HG03442 (cell line): ENCODE results near the gene KLHL3.

ENCODE experiments used
- ATAC-seq: cut with Tn5 transposase; IDR thresholded peaks from one replicate; pipeline ENCODE4 v1.9.1; 2021; ENCODE audit warnings: mild to moderate bottlenecking, moderate library complexity; ENCODE audit not compliant: unreplicated experiment

Gene KLHL3

DNA sequence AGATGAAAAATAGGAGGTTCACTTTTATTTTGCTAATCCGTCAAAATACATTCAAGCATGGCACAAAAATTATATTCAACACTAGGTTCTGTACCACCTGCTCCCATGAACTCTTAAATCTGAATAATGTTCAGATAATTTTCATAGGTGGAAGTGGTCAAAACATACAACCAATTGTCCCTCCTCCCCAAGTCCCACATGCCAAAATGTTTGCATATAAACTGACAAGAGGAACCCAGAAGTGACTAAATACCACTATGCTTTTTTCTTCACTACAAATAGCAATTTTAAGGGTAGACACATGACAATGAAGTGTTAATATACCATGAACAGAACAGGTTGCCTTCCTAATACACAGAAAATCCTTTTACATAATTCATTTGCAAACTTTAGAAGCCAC is 14.5 kb upstream of the KLHL3 start:
- no peak for ATAC-seq

DNA sequence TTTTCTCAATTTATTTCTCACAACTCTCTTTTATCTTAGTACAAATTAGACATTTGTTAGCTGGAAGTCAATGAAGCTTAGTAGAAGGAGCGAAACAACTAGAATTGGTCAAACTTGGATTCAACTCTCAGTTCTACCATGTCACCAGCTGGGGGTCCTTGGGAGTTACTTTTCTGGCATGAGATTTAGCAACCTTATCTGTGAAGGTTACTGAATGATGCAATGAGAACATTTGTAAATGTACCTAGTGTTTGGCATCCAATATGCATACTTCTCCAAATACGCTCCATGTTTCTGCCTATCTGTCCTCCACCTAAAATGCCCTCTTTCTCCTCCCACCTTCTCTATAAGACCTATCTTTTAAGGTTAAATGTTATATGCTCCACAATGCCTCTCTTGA is 12.0 kb upstream of the KLHL3 start:
- ATAC-seq, result no peak

DNA sequence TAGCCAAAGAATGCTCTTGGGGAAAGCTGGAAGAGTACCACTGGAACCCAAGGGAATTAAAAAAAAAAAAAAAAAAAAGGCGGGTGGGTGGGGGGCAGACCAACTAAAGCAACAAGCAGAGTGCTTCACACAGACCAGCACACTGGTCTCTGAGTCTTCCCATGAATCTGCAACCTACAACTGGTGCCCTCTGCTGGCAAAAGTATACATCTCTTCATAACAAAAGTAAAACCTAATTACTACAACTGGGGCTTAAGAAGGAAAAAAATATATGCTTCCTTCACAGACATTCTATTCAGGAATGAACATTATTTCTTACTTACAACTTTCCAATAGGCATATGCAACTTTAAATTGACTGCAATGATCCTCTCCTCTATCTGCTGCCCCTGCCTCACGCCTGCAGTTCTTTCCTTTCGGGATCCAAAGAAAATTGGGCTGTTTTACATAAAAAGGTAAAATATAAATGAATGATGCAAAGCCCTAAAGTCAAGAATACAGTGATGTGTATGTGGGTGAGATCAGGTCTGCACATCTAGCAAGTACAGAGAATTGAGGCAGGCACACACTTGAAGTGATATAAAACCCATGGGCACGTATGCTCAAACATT is 7.2 kb upstream of the KLHL3 start:
- peak; percentile 76 for ATAC-seq

DNA sequence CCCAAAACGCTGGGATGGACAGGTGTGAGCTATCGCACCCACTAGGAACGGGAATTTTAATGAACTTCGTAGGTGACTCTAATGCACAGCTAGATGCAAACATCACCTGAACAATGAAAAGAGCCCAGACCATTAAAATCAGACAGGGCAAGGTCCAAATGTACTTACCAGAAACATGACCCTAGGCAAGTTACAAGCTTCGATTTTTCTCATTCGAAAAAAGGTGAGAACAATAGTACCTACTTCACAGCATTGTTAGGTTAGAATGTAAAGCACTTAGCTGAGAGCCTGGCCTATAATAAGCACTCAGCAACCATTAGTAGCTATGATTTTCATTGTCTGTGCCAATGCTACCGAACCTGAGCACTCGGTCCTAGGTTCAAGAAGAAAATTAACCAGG is 5.8 kb upstream of the KLHL3 start:
- ATAC-seq, result no peak

DNA sequence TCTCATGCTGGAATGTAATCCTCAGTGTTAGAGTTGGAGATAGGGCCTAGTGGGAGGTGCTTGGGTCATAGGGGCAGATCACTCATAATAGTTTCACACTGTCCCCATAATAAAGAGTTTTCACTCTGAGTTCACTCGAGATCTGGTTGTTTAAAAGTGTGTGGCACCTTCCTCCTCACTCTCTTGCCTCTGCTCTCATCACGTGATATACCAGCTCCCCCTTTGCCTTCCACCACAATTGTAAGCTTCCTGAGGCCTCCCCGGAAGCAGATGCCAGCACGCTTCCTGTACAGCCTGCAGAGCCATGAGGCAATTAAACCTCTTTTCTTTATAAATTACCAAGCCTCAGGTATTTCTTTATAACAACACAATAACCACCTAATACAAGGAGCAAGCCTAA is 3.8 kb upstream of the KLHL3 start:
- no peak for ATAC-seq

DNA sequence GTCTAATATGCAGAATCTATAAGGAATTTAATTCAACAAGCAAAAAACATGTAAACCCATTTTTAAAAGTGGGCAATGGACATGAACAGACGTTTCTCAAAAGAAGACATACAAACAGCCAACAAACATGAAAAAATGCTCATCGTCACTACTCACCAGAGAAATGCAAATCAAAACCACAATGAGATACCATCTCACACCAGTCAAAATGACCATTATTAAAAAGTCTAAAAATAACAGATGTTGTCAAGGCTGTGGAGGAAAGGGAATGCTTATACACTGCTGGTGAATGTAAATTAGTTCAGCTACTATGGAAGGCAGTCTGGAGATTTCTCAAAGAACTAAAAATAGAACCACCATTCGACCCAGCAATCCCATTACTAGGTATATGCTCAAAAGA is 3.1 kb upstream of the KLHL3 start:
- no peak for ATAC-seq

DNA sequence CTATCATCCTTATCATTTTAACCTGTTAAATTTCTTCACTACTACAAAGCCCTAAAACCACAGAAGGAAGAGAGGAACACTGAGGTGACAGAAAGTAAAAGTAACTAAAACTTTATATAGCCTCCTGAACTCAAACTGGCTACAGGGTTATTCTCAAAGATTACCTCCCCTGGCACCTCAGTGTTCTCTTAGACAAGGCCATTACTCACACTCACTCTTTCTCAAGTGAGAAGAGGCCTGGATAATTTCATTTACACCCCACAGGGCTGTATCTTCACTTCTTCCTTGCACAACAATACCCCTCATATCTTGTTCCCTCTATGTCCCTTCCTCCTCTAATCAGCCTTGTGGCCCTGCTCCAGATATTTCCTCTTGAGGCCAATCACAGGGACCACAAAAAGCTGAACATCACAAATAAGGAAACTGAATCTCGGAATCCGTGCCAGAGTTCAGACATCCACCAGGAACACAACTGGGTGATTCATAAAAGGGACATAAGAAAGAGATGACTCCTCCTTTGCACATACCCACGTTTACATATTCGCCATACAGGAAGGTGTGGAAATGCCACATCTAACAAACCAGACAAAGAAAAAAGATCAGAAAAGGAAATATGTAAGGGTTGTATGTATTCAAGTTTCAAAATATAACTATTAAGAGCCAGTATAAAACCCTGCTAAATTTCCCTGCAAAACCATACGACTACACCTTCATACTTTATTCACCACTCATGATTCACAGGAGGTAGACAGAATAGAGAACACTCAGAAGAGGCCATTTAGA is 1.7 kb upstream of the KLHL3 start:
- ATAC-seq, result peak; percentile 32

DNA sequence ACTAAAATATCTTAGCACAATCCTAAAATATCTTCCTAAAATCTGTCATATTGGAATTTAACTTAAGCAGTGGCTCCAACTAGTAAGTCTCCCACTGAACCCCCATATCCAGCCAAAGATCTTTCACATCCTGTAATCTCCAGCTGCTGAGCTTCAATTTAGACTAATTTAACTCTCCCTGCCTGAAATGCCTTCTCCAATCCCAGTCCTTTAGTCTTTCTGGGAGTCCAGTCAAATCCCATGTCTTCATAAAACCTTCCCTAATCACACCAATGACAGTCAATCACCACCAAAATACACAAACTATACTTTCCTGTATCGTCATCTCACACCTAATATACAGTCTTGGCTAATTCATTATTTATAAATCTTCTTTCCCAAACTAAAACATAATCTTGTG is 607 bp upstream of the KLHL3 start:
- no peak for ATAC-seq

DNA sequence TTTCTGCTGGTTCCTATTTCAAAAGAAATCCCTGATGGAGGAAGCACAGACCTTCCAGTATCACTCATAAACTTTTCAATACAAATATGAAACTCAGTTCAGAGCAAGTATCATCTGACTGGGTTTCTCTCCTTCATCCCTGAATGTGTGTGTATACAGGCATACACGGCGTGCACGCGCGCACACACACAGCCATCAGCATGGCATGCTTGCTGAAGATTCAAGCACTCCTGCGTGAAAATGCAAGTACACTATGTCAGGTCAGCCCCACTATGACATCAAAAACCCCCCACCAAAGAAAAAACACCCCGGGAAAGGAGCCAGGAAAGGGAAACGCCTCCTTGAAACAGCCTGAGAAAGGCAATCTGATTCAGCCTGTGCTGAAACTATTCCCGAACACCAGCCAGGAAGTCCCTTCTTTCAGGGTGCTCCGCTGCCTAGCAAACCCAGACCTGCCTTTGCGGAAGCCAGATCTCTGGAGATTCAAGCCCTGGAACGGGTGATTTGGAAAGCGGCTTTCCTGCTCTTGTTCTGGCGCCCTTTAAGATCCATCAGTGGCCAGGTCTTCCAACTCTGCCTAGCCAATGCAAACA is 831 bp downstream of the KLHL3 start:
- ATAC-seq, result no peak

DNA sequence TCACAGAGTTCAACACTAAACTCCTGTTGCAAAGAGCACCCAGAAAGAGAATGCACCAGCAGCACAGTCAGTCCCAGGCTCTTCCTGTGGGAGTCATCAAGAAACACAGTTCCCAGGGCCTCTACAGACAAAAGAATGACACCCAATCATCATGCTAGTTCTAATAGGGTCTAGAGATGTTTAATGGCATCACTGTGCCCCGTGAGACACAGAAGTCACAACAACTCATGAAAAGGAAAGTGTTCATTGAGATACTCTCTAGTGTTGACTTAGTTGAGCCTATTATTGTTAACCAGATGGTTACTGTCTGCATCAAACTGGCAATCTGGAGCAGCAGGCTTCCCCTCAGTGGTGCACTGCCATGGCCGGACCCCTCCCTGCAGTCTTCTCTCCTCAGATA is 1.6 kb downstream of the KLHL3 start:
- ATAC-seq, result no peak

DNA sequence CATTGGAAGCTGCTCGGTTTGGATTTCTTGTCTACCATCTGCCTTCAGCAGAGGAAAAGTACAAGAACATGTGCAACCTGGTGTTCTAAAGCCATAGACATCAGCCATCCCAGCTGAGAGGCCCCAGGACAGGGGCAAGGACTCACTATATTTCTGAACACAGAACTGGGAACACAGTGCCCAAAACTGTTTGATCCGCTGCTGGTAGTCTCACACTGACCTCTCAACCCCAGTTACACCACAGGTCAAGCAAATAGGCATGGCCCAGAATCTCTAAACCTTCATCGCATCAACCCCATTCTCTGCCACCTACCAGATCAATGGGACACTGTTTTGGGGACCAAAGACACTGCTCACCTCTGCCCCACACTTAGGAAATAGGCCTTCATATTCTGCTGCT is 2.0 kb downstream of the KLHL3 start:
- ATAC-seq, result no peak

DNA sequence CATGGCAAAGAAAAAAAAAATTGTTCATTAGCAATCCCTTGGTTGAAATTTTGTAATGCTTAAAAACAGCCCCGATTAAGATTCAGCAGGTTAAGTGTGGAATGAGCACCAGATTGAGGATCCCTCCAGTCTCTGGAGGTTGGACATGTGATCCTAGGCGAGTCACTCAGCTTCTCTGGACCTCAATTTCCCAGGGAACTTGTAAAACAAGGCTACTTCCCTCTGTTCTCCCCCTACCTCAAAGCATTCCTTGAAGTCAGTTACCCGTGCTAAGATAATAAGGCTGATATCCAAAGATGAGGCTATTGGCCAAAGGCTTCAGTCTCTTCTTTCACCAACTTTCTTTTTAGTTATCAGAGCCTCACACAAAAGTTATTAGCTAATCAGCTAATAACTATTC is 2.9 kb downstream of the KLHL3 start:
- no peak for ATAC-seq

DNA sequence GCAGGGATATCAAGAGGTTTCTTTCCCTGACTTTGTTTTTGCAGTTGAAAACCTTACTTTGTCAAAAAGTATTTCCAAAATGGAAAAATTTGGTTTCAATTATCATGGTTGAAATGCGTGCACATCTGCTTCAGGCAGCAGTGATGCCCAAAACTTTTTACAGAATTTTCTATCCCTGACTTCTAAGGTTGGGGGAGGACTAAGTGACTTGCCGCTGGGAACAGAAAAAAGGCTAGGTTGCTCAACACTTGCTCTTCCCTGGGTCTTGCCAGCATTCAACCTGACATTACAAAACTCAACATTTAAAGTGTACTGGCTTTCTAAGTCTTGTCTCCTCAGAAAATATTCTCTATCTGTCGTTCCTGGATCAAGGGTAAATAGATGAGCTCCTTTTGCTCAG is 4.7 kb downstream of the KLHL3 start:
- ATAC-seq, result no peak

DNA sequence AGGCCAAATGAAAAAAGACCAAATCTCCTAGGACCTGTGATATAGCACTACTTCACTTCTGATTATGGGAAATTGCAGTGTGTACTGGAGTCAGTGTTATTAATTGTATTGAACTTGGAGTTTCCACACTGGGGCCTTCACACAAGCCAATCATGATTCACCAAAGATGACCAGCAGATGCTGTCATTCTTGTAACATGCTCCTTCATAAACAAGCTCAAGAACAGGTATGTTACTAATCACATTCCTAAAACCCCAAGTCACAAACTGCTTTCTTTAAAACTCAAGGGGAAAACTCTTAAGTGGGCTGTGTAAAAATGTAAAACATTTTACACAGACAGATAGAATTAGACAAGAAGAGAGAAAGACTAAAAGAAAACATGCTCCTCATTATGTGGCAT is 5.6 kb downstream of the KLHL3 start:
- no peak for ATAC-seq

DNA sequence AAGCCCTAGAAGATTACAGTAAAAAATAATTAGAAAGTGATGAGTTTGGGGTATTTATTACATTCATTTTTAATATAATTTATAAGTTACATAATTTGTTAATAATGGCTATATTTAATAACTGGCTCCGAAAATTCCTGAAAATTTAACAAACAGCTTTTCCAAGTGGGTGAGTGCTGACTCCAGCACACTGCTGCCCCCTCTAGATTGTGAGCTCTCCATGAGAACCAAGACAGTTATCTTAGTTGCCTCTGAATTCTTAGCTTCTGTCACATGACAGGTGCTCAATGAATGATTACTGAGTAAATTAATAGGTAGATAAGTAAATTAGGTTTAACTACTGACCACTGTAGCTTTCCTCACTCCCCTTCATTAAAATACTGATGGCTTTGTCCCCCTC is 7.8 kb downstream of the KLHL3 start:
- ATAC-seq, result no peak

DNA sequence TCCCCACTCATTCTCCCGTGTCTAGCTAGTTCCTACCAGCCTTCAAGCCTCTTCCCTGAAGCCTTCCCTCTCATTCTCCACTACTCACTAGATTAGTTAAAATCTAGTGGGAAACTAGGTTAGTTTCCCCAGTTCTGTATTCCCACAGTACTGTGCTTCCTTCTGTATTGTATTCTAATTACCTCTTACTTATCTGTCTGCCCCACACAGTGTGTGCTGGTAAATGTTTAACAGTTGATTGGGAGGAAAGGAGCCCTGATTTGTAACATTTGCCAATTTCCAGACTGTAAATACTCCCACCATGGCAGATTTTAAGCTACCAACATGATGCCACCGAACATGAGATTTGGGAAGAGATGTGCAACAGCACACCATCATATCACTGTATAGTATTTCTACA is 8.3 kb downstream of the KLHL3 start:
- ATAC-seq, result no peak

DNA sequence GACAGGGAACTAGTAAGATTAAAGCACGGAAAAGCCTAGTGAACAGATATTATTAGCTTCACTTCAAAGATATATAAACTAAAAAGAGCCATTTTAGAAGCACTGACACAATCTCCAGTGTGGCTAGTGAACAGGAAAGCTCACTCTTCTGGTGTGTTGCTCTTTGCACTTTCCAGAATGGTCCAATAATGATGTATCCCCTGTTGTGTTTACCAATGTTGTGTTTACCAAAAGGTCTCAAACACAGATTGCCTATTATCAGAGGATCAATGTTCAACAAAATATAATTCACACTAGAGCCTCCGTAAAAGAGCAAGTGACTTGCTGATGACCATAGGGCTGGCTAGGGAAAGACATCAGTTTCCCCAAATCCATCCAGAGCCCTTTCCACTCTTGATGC is 11.6 kb downstream of the KLHL3 start:
- no peak for ATAC-seq

DNA sequence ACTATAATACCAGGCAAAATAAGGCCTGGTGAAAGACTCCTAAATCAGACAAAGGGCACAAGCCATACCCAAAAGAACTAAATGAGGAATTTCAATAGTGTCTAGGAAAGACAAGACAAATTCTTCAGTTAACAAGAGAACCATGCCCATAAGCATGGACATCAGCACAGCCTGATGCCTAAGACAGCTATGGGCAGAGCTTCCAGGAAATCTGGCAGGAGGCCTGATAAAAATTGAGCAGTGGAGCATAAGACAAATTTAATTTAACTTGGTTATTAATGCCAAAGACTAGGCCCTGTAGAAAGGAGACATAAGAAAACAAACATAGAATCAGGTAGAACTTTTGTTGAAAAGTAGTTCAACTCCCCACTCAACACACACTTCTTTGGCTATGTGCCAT is 17.3 kb downstream of the KLHL3 start:
- no peak for ATAC-seq

DNA sequence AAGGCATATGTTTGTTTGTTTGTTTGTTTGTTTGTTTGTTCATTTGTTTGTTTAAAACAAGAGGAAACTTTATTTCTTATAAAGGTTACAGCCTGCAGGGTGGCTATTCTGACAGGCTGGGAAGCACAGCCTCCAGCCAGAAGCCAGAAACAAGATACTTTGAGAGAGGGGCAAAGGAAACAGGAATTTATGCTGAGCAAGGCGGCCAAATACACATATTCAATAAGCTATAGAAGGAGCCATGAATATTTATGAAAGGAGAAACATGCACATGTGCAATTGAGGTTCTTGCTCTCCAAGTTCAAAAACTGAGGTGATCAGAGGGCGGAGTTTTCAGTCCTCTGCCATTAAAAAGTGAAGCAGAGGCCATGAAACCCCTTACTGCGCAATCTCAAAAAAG is 19.6 kb downstream of the KLHL3 start:
- no peak for ATAC-seq

DNA sequence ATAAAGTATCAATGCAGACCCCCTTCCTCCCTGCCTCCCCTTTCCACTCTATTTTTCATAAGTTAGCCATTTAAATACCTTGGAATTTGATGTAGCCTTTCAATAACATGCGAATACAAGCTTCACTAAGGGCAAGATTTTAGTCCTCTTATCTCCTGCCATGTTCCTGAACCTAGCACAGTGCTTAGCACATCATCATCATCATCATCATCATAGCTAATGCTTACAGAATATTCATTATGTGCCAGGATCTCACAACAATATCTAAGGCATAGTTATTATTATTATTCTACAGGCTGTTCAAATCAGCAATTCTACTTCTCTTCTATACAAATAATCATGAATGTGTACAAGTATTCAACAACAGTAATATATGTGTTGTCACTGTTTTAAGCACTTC is 20.4 kb downstream of the KLHL3 start:
- ATAC-seq, result no peak

DNA sequence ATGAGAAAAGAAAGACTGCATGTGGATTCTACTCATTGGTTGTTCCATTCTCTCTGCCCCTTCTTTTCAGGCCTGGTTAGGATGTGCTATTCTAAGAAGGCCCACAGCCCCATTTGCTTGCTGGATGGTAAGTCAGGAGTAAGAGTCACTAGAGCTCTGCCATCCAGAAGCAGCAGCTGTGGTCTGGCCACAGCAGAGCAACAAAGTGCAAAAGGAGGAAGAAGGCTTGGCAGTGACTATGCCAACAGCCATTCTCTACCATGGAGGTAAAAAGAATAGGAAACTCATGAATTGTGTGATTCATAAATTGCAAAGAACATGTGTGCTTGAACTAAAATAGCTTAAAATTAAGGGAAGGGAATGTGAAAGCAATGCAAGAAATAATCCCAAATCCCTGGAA is 20.9 kb downstream of the KLHL3 start:
- ATAC-seq, result no peak

DNA sequence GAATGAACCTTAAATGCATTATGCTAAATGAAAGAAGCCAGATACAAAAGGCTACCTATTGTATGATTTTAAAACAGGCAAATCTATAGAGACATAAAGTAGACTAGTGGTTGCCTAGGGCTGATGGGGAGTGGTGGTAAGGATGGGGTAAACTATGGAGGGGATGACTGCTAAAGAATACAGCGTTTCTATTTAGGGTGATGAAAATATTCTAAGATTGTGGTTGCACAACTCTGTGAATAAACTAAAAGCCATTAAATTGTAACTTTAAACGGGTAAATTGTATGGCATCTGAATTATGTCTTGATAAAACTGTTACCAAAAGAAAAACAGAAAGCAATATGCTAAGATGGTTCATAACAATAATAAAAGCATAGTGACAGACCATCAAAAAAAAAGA is 21.4 kb downstream of the KLHL3 start:
- ATAC-seq, result no peak
